HG02981 (cell line): ENCODE data around the gene ATF7IP.
"Not testable (repeated sequence)": the region's sequence is repeated elsewhere in the genome, so short reads cannot be mapped to it uniquely, and the experiment has no call there.

ENCODE experiments used
- ATAC-seq: cut with Tn5 transposase; IDR thresholded peaks from one replicate; pipeline ENCODE4 v1.9.1; 2021; ENCODE audit warnings: mild to moderate bottlenecking, moderate library complexity; ENCODE audit not compliant: unreplicated experiment

Gene ATF7IP, protein sequence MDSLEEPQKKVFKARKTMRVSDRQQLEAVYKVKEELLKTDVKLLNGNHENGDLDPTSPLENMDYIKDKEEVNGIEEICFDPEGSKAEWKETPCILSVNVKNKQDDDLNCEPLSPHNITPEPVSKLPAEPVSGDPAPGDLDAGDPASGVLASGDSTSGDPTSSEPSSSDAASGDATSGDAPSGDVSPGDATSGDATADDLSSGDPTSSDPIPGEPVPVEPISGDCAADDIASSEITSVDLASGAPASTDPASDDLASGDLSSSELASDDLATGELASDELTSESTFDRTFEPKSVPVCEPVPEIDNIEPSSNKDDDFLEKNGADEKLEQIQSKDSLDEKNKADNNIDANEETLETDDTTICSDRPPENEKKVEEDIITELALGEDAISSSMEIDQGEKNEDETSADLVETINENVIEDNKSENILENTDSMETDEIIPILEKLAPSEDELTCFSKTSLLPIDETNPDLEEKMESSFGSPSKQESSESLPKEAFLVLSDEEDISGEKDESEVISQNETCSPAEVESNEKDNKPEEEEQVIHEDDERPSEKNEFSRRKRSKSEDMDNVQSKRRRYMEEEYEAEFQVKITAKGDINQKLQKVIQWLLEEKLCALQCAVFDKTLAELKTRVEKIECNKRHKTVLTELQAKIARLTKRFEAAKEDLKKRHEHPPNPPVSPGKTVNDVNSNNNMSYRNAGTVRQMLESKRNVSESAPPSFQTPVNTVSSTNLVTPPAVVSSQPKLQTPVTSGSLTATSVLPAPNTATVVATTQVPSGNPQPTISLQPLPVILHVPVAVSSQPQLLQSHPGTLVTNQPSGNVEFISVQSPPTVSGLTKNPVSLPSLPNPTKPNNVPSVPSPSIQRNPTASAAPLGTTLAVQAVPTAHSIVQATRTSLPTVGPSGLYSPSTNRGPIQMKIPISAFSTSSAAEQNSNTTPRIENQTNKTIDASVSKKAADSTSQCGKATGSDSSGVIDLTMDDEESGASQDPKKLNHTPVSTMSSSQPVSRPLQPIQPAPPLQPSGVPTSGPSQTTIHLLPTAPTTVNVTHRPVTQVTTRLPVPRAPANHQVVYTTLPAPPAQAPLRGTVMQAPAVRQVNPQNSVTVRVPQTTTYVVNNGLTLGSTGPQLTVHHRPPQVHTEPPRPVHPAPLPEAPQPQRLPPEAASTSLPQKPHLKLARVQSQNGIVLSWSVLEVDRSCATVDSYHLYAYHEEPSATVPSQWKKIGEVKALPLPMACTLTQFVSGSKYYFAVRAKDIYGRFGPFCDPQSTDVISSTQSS

DNA sequence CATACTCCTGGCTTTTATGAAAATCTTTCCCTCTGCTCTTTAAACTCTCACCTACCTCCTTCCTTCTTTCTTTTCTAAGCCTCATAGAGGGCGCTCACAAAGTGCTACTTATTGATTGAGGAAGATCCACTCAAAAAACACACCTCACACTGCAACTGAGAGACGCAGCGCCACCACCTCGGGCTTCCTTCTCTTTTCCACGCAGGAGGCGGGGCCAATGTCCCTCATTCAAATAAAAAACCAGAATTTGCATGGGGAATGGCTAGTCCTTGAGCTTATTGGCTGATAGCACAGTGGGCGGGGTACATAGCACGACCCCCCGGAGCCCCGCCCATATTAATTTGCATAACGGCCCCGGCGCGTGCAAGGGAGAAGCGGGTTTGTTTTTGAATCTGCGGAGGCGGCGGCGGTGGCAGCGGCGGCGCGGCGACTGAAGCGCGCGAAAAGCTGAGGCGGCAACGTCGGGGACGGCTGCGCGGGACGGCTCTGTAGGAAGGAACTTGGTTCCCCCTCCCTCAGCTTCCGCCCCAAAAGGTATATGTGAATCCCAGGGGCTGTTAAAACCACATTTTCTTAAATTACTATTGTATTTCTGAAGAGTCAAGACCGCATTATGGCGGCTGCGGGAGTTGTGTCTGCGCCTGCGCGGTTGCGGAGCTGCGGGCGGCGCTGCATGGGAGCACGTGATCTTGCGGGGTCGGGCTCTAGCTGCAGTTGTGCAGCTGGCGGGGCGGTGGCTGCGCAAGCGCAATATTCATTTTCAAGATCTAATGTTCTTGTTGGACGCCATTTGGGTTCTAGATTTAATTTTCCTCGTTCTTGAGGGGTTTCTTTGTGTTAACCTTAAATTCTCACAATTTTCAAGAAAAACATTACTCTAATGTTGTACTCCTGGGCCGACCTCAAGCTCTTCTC lies at the start of gene ATF7IP:
TSS of gene ATF7IP (plus strand) at position 389 of the 915 bp plus-strand sequence. CDS start 58,234 bp downstream, outside the sequence.
- peak; percentile 69 for ATAC-seq

DNA sequence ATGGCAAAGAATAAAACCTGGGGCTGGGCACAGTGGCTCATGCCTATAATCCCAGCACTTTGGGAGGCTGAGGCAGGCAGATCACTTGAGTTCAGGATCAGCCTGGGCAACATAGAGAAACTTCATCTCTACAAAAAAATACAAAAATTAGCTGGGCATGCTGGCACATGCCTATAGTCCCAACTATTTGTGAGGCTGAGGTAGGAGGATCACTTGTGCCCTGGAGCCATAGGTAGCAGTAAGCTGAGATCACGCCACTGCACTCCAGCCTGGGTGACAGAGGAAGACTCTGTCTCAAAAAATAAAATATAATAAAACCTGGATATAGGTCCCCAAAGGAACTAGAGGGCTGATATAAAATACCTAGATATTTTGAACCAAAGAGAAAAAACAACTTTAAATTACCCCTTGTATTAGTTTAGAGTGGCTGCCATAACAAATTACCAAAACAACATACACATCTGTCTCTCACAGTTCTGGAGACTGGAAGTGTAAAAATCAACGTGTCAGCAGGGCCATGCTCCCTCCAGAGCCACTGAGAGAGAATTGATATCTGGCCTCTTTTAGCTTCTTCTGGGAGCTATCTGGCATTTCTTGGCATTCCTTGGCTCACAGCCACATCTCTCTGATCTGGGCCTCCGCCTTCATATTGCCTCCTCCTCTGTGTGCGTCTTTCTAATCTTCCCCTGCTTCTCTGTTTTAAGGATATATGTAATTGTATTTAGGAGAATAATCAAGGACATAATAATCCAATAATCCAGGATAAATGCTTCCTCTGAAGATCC lies 47.9 kb upstream of the ATF7IP start:
- no peak for ATAC-seq

DNA sequence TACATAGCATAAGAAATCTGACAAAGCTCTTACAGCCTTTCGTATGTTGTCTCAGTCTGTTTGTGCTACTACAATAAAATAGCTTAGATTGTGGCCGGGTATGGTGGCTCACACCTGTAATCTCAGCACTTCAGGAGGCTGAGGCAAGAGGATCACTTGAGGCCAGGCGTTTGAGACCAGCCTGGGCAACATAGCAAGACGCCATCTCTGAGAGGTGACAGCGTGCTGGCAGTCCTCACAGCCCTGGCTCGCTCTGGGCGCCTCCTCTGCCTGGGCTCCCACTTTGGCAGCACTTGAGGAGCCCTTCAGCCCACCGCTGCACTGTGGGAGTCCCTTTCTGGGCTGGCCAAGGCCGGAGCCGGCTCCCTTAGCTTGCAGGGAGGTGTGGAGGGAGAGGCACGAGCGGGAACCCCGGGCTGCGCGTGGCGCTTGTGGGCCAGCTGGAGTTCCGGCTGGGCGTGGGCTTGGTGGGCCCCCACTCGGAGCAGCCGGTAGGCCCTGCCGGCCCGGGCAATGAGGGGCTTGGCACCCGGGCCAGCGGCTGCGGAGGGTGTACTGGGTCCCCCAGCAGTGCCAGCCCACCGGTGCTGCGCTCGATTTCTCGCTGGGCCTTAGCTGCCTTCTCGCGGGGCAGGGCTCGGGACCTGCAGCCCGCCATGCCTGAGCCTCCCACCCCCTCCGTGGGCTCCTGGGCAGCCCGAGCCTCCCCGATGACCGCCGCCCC lies 45.6 kb upstream of the ATF7IP start:
- not testable (repeated sequence) for ATAC-seq

DNA sequence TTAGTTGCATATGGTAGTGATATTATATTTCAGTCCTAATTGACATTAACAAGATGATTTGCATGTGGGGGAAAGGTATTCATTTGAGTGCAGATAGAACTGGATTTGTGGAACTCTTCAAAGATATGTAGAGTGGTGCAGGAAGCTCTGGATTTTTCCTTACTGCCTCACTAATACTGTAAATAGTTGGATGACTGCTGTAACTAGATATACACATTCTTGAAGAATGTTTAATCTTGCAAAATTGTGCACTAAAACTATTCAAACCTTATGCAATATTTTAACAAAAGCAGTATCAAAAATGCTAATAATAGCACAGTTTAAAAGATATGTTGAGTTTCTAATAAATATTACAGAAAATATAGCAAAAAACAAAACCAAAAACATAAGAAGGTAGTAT lies 43.1 kb upstream of the ATF7IP start:
- ATAC-seq, result no peak

DNA sequence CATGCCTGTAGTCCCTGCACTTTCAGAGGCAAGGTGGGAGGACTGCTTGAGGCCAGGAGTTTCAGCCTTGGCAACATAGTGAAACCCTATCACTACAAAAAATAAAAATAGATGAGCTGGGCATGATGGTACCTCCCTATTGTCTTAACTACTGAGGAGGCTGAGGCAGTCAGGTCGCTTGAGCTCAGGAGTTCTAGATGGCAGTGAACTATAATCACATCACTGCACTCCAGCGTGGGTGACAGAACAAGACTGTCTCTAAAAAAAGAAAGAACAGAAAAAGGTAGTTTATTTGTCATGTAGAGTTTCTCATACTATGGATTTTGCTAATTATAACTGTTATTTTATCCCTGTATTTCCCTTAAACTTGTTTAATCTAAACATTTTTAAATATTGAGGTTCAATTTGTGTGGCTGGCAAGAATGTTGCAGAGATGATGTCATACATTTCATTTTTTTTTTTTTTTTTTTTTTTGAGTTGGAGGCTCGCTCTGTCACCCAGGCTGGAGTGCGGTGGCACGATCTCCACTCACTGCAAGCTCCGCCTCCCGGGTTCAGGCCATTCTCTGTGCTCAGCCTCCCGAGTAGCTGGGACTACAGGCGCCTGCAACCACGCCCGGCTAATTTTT lies 39.7 kb upstream of the ATF7IP start:
- no peak for ATAC-seq

DNA sequence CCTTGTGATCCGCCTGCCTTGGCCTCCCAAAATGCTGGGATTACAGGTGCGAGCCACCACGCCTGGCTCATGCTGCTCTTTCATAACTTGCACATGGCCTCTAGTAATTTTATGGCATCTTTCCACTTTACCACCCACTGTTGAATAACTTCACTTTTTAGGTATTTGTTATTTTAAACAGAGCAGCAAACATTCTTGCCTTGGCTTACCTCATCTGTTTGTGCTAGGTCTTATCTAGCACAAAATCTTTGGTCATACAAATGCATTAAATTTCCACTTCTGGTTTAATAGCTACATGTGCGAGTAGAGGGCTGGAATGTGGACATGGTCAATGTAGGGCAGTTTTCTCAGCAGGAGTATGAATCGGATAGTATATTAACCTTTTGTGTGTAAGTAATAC lies 38.8 kb upstream of the ATF7IP start:
- ATAC-seq, result no peak

DNA sequence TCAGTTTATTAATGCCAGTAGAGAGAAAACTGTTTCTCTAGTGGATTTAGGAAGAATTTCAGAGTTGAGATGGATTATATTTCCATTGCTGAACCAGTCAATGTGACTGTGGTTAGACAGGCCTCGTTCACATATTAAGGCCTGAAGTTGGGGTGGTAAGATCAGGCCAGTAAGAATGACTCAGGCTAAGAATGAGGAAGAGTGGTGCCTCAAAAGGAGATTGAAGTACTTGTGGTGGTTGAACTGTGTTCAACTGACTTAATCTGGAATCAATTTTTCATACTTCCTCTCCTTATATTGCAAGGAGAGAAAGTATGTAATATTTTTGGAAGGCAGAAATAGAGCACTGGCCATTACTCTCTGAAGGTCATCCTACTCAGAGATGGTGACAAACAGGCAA lies 37.8 kb upstream of the ATF7IP start:
- no peak for ATAC-seq

DNA sequence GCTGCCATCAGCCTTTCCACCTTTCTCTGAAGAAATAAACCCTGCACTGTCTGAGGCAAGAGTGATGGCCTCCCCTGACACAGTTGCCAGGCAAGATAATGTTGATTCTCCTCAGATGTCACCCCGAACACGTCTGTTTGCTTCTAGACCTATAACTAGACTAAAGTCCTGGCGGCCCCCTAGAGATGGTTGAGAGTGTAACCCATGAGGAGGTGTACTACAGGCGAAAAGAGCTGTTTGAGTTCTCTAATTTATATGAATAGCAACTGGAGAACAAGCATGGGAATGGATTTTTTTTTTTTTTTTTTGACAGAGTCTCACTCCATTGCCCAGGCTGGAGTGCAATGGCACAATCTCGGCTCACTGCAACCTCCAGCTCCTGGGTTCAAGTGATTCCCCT lies 33.0 kb upstream of the ATF7IP start:
- no peak for ATAC-seq

DNA sequence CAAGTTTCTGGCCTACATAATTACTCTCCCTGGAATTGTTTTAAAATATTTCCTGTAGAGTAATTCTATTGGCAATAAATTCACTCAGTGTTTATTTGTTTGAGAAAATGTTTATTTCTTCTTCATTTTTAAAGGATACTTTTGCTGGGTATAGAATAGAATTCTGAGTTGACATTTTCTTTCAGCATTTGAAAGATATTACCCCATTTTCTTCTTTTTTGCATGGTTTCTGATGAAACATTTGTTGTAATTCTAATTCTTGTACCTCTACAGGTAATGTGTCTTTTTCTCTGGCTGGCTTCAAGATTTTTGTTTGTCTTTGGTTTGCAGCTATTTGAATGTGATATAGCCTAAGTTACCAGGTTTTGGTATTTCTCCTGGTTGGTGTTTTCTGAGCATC lies 25.1 kb upstream of the ATF7IP start:
- no peak for ATAC-seq

DNA sequence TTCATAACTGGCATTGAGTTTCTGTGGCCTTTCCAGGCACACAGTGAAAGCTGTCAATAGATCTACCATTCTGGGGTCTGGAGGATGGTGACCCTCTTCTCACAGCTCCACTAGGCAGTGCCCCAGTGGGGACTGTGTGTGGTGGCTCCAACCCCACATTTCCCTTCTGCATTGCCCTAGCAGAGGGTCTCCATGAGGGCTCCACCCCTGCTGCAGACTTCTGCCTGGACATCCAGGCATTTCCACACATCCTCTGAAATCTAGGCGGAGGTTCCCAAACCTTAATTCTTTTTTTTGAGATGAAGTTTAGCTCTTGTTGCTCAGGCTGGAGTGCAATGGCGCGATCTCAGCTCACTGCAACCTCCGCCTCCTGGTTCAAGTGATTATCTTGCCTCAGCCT lies 14.0 kb upstream of the ATF7IP start:
- not testable (repeated sequence) for ATAC-seq

DNA sequence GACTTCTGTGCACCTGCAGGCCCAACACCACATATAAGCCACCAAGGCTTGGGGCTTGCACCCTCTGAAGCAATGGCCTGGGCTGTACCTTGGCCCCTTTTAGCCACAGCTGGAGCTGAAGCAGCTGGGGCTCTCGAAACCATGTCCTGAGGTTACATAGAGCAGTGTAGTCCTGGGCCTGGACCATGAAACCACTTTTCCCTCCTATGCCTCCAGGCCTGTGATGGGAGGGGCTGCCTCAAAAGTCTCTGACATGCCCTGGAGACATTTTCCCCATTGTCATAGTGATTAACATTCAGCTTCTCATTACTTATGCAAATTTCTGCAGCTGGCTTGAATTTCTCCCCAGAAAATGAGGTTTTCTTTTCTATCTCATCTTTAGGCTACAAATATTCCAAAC lies 13.4 kb upstream of the ATF7IP start:
- ATAC-seq, result not testable (repeated sequence)

DNA sequence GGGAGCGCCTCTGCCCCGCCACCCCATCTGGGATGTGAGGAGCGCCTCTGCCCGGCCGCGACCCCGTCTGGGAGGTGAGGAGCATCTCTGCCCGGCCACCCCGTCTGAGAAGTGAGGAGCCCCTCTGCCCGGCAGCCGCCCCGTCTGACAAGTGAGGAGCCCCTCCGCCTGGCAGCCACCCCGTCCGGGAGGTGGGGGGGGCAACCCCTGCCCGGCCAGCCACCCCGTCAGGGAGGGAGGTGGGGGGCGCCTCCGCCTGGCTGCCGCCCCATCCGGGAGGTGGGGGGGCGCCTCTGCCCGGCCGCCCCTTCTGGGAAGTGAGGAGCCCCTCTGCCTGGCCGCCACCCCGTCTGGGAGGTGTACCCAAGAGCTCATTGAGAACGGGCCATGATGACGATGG lies 10.8 kb upstream of the ATF7IP start:
- ATAC-seq, result not testable (repeated sequence)

DNA sequence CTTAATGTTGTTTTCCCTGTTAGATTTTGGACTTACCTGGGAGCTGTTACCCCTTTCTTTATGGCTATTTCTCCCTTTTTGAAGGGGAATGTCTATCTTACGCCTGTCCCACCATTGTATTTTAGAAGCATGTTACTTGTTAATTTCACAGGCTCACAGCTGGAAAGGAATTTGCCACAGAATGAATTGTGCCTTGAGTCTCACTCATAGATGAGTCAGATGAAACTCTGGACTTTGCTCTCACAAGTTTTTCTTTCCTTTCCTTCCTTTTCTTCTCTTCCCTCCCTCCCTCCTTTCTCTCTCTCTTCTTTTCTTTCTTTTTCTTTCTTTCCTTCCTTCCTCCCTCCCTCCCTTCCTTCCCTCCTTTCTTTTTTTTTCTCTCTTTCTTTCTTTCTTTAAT lies 9.3 kb upstream of the ATF7IP start:
- ATAC-seq, result no peak

DNA sequence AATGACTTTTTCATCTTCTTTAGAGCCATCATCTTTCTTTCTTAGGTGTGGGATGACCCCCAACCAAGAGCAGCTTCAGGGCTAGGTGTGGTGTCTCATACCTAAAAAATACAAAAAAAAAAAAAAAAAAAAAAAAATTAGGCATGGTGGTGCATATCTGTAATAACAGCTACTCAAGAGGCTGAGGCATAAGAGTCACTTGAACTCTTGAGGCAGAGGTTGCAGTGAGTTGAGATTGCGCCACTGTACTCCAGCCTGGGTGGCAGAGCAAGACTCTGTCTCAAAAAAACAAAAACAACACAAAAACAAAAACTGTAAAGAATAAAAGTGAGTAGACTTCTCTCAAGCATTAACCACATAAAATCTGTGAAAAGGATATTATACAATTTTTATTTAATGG lies 8.0 kb upstream of the ATF7IP start:
- ATAC-seq, result no peak

DNA sequence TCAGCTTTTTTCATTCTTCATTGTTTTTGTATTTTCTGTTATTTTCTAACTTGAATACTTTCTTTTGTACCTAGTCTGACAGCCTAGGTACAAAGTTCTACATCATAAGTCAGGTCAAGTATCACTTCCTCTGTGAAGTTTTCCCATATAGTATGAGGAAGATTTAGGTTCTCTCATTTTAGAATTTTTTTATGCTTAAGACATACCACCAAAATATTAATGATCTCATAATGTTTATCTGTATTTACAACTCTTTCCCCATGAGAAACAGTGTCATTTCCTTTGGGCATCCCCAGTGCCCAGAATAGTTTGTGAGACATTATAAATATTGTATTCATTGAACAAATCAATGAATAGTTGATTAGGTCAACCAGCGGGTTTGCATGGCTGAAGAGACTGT lies 3.1 kb upstream of the ATF7IP start:
- no peak for ATAC-seq

DNA sequence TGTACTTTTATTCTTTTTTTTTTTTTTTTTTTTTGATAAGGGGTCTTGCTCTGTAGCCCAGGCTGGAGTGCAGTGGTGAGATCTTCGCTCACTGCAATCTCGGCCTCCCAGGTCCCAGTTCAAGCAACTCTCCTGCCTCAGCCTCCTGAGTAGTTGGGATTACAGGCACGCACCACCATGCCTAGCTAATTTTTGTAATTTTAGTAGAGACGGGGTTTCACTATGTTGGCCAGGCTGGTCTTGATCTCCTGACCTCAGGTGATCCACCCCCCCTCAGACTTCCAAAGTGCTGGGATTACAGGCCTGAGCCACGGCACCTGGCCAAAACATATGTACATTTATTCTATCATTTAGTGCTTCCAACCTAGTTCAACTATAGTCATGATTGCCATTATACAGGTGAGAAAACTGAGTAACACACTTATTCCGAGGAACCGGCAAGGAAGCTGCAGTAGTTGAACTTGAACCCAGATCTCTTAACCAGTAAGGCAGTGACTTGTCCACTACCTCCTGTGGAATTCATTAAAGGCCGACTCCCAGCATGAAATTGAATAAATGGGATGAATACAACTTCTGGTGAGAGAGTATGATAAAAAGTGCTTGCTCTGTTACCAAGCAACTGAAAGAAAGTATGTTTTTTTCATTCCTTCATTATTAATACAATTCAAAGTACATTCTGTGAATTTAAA lies 755 bp upstream of the ATF7IP start:
- ATAC-seq, result no peak

DNA sequence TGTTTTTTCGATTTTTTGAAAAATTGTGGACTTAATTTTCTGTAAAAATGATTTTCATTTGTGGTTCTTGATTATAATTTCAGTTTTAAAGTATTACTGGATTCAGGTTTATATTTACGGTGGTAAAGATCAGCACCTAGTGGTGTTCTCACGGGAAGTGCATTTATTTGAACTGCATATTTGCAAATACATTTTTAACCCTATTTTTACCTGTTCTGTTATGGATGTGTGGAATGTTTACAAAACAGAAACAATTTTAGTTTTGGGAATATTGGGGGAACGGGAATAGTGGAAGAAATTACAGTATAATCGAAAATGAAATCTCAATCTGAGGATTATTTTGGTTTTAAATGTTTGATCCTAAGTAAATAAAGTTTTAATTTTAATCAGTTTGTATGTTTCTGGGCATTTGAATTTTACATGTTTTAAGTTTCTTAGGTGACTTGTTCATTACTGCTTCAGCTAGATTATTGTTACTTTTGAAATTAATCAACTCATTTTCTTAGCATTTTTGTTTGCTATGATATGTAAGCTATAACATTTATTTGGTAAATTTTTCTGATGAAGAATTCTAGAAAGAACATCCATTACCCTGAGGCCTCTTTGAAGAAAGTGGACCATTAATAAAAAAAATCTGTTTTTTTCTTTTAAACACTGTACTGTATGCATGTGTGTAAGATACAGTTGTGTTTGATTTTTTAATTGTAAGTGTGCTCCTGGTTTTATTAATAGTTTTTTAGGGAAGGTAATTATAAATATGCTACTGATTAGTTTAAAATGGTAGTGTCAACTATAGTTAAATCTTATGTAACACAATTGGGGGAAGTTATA lies 942 bp downstream of the ATF7IP start:
- ATAC-seq, result no peak
